AG04450 (cell line): ENCODE data around the gene DFFB. TPM values are rescaled to one million over a fixed set of nuclear protein-coding genes. Genes with fewer than 3 reads are reported as not detected.

Experiments used
- CTCF ChIA-PET: fragments of 300-600, 350-600 bp; formaldehyde crosslinking; extraction: SDS; loops from one replicate; lab custom pipeline; 2022; ENCODE audit warnings: antibody characterized with exemption, inconsistent platforms; lab: Charles Lee
- POLR2A ChIA-PET: fragments of 350-600 bp; formaldehyde crosslinking; extraction: SDS; loops from one replicate; lab custom pipeline; 2021; ENCODE audit warnings: antibody characterized with exemption, inconsistent platforms; lab: Yijun Ruan, JAX
- DNase-seq: peaks from one replicate; pipeline ENCODE4 v3.0.0-alpha.2; 2011; ENCODE audit warnings: low read depth, low spot score
- H3K27ac ChIP-seq: one replicate; pipeline ENCODE4 v1.5.1; 2012; ENCODE audit warnings: low read depth, low read length, control low read depth
- H3K27me3 ChIP-seq: one replicate; pipeline ENCODE4 v1.6.0; 2012; ENCODE audit warnings: low read length; ENCODE audit not compliant: control insufficient read depth, insufficient read depth
- H3K4me3 ChIP-seq: 2 replicates; pipeline ENCODE4 v1.5.1; 2011; ENCODE audit warnings: mild to moderate bottlenecking, low read depth, low read length, control low read depth
- H3K9me3 ChIP-seq: 2 replicates; pipeline ENCODE4 v1.5.1; 2012; ENCODE audit warnings: low read length; ENCODE audit not compliant: control insufficient read depth, insufficient read depth
- polyA plus RNA-seq: library from polyadenylated mRNA; depleted of rRNA; stranded (reverse); fragments of >200 nt; gene quantifications from 2 replicates; pipeline ENCODE4 v1.2.3, GENCODE V29; 2011; rRNA removed
- TF ChIP-seq, protein P1 (sequence below): IDR thresholded peaks from 2 replicates; pipeline ENCODE4 v1.5.1; 2011; ENCODE audit warnings: low read depth, low read length, control low read depth, inconsistent platforms

DFFB gene
- polyA plus RNA-seq, 1 experiment: 6.9 TPM

DNA sequence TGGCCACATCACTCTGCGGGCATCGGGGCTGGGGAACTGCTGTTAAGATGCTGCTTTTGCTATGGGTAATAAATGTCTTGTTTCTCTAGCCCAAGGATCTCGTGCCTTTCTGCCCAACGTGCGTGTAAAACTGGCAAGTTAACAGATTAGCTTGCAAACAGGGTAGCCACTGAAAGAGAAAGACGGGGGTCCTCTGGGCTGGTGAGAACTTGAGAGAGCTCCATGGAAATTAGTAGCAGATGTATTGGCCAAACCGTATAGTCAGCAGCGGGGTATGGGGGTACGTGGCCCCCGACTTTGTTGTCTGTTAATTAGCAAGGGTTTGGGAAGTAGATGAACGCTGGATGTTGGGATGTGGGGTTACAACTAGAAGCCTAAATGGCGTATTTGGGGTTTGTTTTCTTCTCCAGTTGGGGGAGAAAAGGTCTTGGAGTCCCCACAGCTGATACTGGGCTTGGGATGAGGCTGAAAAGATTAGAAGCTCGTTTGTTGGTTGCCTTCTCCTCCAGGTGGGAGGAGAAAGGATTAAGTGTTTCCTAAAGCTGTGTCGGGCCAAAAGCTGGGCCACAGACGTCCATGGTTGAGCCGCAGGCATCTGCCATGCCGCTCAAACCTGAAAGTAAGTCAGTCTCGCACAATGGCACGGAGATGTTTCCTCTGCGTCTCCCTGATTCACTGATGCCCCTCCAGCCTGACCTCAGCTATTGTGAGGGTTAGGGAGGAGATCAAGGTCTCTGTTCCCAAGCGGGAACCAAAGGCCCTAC lies 75.1 kb downstream of the DFFB start:
- ChIA-PET POLR2A (no interaction called here), CTCF (no interaction called here)
- no peak for DNase-seq
- H3K4me3 ChIP-seq: no peak overlapping the region
- H3K27ac ChIP-seq: no peak overlapping the region
- TF ChIP-seq, protein P1, sequence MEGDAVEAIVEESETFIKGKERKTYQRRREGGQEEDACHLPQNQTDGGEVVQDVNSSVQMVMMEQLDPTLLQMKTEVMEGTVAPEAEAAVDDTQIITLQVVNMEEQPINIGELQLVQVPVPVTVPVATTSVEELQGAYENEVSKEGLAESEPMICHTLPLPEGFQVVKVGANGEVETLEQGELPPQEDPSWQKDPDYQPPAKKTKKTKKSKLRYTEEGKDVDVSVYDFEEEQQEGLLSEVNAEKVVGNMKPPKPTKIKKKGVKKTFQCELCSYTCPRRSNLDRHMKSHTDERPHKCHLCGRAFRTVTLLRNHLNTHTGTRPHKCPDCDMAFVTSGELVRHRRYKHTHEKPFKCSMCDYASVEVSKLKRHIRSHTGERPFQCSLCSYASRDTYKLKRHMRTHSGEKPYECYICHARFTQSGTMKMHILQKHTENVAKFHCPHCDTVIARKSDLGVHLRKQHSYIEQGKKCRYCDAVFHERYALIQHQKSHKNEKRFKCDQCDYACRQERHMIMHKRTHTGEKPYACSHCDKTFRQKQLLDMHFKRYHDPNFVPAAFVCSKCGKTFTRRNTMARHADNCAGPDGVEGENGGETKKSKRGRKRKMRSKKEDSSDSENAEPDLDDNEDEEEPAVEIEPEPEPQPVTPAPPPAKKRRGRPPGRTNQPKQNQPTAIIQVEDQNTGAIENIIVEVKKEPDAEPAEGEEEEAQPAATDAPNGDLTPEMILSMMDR: no peak
- no peaks in the 10 kb centered on the region for H3K27me3 ChIP-seq
- H3K9me3 ChIP-seq: peaks cover 57% of the 10 kb centered on the region

Other genes with a start within 250 kb of the DFFB start
- 0.45 and 0.65 TPM in 2 replicates for gene MEGF6, start 246.0 kb upstream of the DFFB start, polyA plus RNA-seq
- gene TPRG1L, start 232.5 kb upstream of the DFFB start, polyA plus RNA-seq: 44.2 and 45.1 TPM in 2 replicates
- 14.1 and 16.7 TPM in 2 replicates for gene WRAP73, start 207.4 kb upstream of the DFFB start, polyA plus RNA-seq
- gene TP73, start 205.0 kb upstream of the DFFB start, polyA plus RNA-seq: not detected in 2 replicates
- gene CCDC27, start 105.0 kb upstream of the DFFB start, polyA plus RNA-seq: not detected in 2 replicates
- 1.1 and 2.5 TPM in 2 replicates for gene SMIM1, start 84.7 kb upstream of the DFFB start, polyA plus RNA-seq
- 28.7 and 37.1 TPM in 2 replicates for gene LRRC47, start 61.0 kb upstream of the DFFB start, polyA plus RNA-seq
- 29.0 and 38.4 TPM in 2 replicates for gene CEP104, start 265 bp upstream of the DFFB start, polyA plus RNA-seq
- 19.4 and 20.7 TPM in 2 replicates for gene C1orf174, start 42.8 kb downstream of the DFFB start, polyA plus RNA-seq